ENCODE data around the gene SLC7A5.
"Not testable (repeated sequence)": the region's sequence is repeated elsewhere in the genome, so short reads cannot be mapped to it uniquely, and the experiment has no call there.

SLC7A5 gene

GRCh38 chr16:87819282-87819681 is 50.0 kb downstream of the SLC7A5 start:
- Histone ChIP-seq H3K27ac (ENCODE audit: low read length, poor library complexity, severe bottlenecking) (no peak overlapping the region), H3K9ac (ENCODE audit: low read length) (no peak overlapping the region), H2BK5ac (ENCODE audit: low read depth, low read length, poor library complexity, severe bottlenecking) (no peak overlapping the region), H3K14ac (ENCODE audit: low read length in 2 of 2) (no peak overlapping the region), H3K9me3 (ENCODE audit: control insufficient read depth, low read length) (peaks cover 33% of the 10 kb centered on the region), H3K79me1 (replicated peaks; ENCODE audit: low read length, poor library complexity, severe bottlenecking) (no peaks in the 10 kb centered on the region), H3K36me3 (ENCODE audit: control insufficient read depth in 1 of 2, insufficient read depth in 2 of 2, low read depth in 1 of 2, low read length in 2 of 2) (no peaks in the 10 kb centered on the region), H3K27me3 (ENCODE audit: control insufficient read depth in 1 of 2, insufficient read depth in 1 of 2, low read length in 2 of 2) (peaks cover 20 to 38% of the 10 kb centered on the region in 2 experiments), H3K4me1 (ENCODE audit: control insufficient read depth, insufficient read depth, low read depth, low read length) (no peaks in the 10 kb centered on the region), H3K4me2 (ENCODE audit: low read length, poor library complexity, severe bottlenecking) (no peak overlapping the region), H2AFZ (ENCODE audit: low read depth, low read length) (no peak overlapping the region), H3K18ac (ENCODE audit: low read depth in 1 of 2, low read length in 2 of 2) (no peak overlapping the region), H4K91ac (ENCODE audit: low read length) (no peak overlapping the region), H4K8ac (ENCODE audit: low read length) (no peak overlapping the region), H2AK5ac (ENCODE audit: low read length, severe bottlenecking) (no peak overlapping the region), H3K4ac (ENCODE audit: low read depth in 1 of 2, low read length in 2 of 2) (no peak overlapping the region), H2BK12ac (ENCODE audit: low read length in 2 of 2) (no peak overlapping the region), H3K4me3 (ENCODE audit: insufficient read depth in 1 of 2, low read depth in 1 of 2, low read length in 2 of 2) (no peak overlapping the region), H2BK15ac (ENCODE audit: low read depth, poor library complexity, severe bottlenecking) (no peak overlapping the region), H3K23ac (ENCODE audit: low read length in 2 of 2) (no peak overlapping the region), H2BK120ac (ENCODE audit: low read depth, low read length) (no peak overlapping the region)
- DNase-seq: no peak
- WGBS: 92% methylated on average over 15 of the region's 15 CpGs

GRCh38 chr16:87818533-87819161 is 50.7 kb downstream of the SLC7A5 start:
- Histone ChIP-seq H2BK120ac (ENCODE audit: low read depth, low read length) (no peak overlapping the region), H2BK15ac (ENCODE audit: low read depth, poor library complexity, severe bottlenecking) (no peak overlapping the region), H3K18ac (ENCODE audit: low read depth in 1 of 2, low read length in 2 of 2) (no peak overlapping the region), H3K27ac (ENCODE audit: low read length, poor library complexity, severe bottlenecking) (no peak overlapping the region), H2AK5ac (ENCODE audit: low read length, severe bottlenecking) (no peak overlapping the region), H3K9ac (ENCODE audit: low read length) (no peak overlapping the region), H3K23ac (ENCODE audit: low read length in 2 of 2) (no peak overlapping the region), H4K8ac (ENCODE audit: low read length) (no peak overlapping the region), H2BK5ac (ENCODE audit: low read depth, low read length, poor library complexity, severe bottlenecking) (no peak overlapping the region), H3K36me3 (ENCODE audit: control insufficient read depth in 1 of 2, insufficient read depth in 2 of 2, low read depth in 1 of 2, low read length in 2 of 2) (no peaks in the 10 kb centered on the region), H2AFZ (ENCODE audit: low read depth, low read length) (no peak overlapping the region), H3K79me1 (replicated peaks; ENCODE audit: low read length, poor library complexity, severe bottlenecking) (no peaks in the 10 kb centered on the region), H3K27me3 (ENCODE audit: control insufficient read depth in 1 of 2, insufficient read depth in 1 of 2, low read length in 2 of 2) (peaks cover 13 to 32% of the 10 kb centered on the region in 2 experiments), H4K91ac (ENCODE audit: low read length) (no peak overlapping the region), H3K9me3 (ENCODE audit: control insufficient read depth, low read length) (peaks cover 33% of the 10 kb centered on the region), H3K14ac (ENCODE audit: low read length in 2 of 2) (no peak overlapping the region), H3K4me1 (ENCODE audit: control insufficient read depth, insufficient read depth, low read depth, low read length) (no peaks in the 10 kb centered on the region), H3K4me3 (ENCODE audit: insufficient read depth in 1 of 2, low read depth in 1 of 2, low read length in 2 of 2) (no peak overlapping the region), H2BK12ac (ENCODE audit: low read length in 2 of 2) (no peak overlapping the region), H3K4ac (ENCODE audit: low read depth in 1 of 2, low read length in 2 of 2) (no peak overlapping the region), H3K4me2 (ENCODE audit: low read length, poor library complexity, severe bottlenecking) (no peak overlapping the region)
- DNase-seq: no peak
- WGBS: 82% methylated on average over 16 of the region's 16 CpGs

- H2AFZ ChIP-seq (ENCODE audit: low read depth, low read length): no peak overlapping the region
- WGBS: 96% methylated on average over 5 of the region's 8 CpGs
- H3K27me3 ChIP-seq (ENCODE audit: control insufficient read depth in 1 of 2, insufficient read depth in 1 of 2, low read length in 2 of 2): peaks cover 11 to 27% of the 10 kb centered on the region in 2 experiments
- no peak overlapping the region for H3K4ac ChIP-seq (ENCODE audit: low read depth in 1 of 2, low read length in 2 of 2)
- no peak overlapping the region for H2AK5ac ChIP-seq (ENCODE audit: low read length, severe bottlenecking)
- H3K4me2 ChIP-seq (ENCODE audit: low read length, poor library complexity, severe bottlenecking): no peak overlapping the region
- H3K14ac ChIP-seq (ENCODE audit: low read length in 2 of 2): no peak overlapping the region
- no peak overlapping the region for H2BK12ac ChIP-seq (ENCODE audit: low read length in 2 of 2)
- H3K4me1 ChIP-seq (ENCODE audit: control insufficient read depth, insufficient read depth, low read depth, low read length): no peaks in the 10 kb centered on the region
- H3K4me3 ChIP-seq (ENCODE audit: insufficient read depth in 1 of 2, low read depth in 1 of 2, low read length in 2 of 2): no peak overlapping the region
- no peaks in the 10 kb centered on the region for H3K79me1 ChIP-seq (replicated peaks; ENCODE audit: low read length, poor library complexity, severe bottlenecking)
- H3K27ac ChIP-seq (ENCODE audit: low read length, poor library complexity, severe bottlenecking): no peak overlapping the region
- H2BK5ac ChIP-seq (ENCODE audit: low read depth, low read length, poor library complexity, severe bottlenecking): no peak overlapping the region
- no peak for DNase-seq
- H4K91ac ChIP-seq (ENCODE audit: low read length): no peak overlapping the region
- no peak overlapping the region for H2BK120ac ChIP-seq (ENCODE audit: low read depth, low read length)
- no peak overlapping the region for H3K18ac ChIP-seq (ENCODE audit: low read depth in 1 of 2, low read length in 2 of 2)
- H3K9me3 ChIP-seq (ENCODE audit: control insufficient read depth, low read length): peaks cover 33% of the 10 kb centered on the region
- no peak overlapping the region for H3K23ac ChIP-seq (ENCODE audit: low read length in 2 of 2)
- H4K8ac ChIP-seq (ENCODE audit: low read length): no peak overlapping the region
- H3K36me3 ChIP-seq (ENCODE audit: control insufficient read depth in 1 of 2, insufficient read depth in 2 of 2, low read depth in 1 of 2, low read length in 2 of 2): no peaks in the 10 kb centered on the region
- no peak overlapping the region for H3K9ac ChIP-seq (ENCODE audit: low read length)
- no peak overlapping the region for H2BK15ac ChIP-seq (ENCODE audit: low read depth, poor library complexity, severe bottlenecking)
These were observed 51.4 kb downstream of the SLC7A5 start for GRCh38 chr16:87817910-87818309.

GRCh38 chr16:87817370-87817769 is 51.9 kb downstream of the SLC7A5 start:
- H3K9ac ChIP-seq (ENCODE audit: low read length); H3K79me1 ChIP-seq (replicated peaks; ENCODE audit: low read length, poor library complexity, severe bottlenecking); H4K91ac ChIP-seq (ENCODE audit: low read length); H4K8ac ChIP-seq (ENCODE audit: low read length); H3K18ac ChIP-seq (ENCODE audit: low read depth in 1 of 2, low read length in 2 of 2); H3K4me2 ChIP-seq (ENCODE audit: low read length, poor library complexity, severe bottlenecking); H3K4me3 ChIP-seq (ENCODE audit: insufficient read depth in 1 of 2, low read depth in 1 of 2, low read length in 2 of 2); H3K4ac ChIP-seq (ENCODE audit: low read depth in 1 of 2, low read length in 2 of 2); H3K14ac ChIP-seq (ENCODE audit: low read length in 2 of 2); H2AFZ ChIP-seq (ENCODE audit: low read depth, low read length); H3K36me3 ChIP-seq (ENCODE audit: control insufficient read depth in 1 of 2, insufficient read depth in 2 of 2, low read depth in 1 of 2, low read length in 2 of 2); H3K4me1 ChIP-seq (ENCODE audit: control insufficient read depth, insufficient read depth, low read depth, low read length); H2BK5ac ChIP-seq (ENCODE audit: low read depth, low read length, poor library complexity, severe bottlenecking); H2BK15ac ChIP-seq (ENCODE audit: low read depth, poor library complexity, severe bottlenecking); DNase-seq; H2BK12ac ChIP-seq (ENCODE audit: low read length in 2 of 2); H2BK120ac ChIP-seq (ENCODE audit: low read depth, low read length); H2AK5ac ChIP-seq (ENCODE audit: low read length, severe bottlenecking); H3K27ac ChIP-seq (ENCODE audit: low read length, poor library complexity, severe bottlenecking); H3K23ac ChIP-seq (ENCODE audit: low read length in 2 of 2): not testable (repeated sequence)
- peaks cover 8 to 27% of the 10 kb centered on the region in 2 experiments for H3K27me3 ChIP-seq (ENCODE audit: control insufficient read depth in 1 of 2, insufficient read depth in 1 of 2, low read length in 2 of 2)
- 89% methylated on average over 6 of the region's 7 CpGs for WGBS
- H3K9me3 ChIP-seq (ENCODE audit: control insufficient read depth, low read length): peaks cover 33% of the 10 kb centered on the region
